Upper lobe of left lung (tissue), 4 donors: ENCODE data around the gene CFAP97D2.

Experiments
- CTCF ChIP-seq, 6 experiments: fragments of 450-650 bp in 4 of 6; fragments of 200-600 bp in 2 of 6; sonication (generic) in 2 of 6; IDR thresholded peaks; one replicate each; pipeline ENCODE4 v1.5.1; 2016 to 2019; ENCODE audit warnings: antibody characterized with exemption in 6 of 6
- POLR2AphosphoS5 ChIP-seq, 2 donors: sonication (generic); formaldehyde crosslinking; IDR thresholded peaks; one replicate each; pipeline ENCODE4 v1.5.1; 2017; ENCODE audit warnings: antibody characterized with exemption in 2 of 2

GRCh38 chr13:114161028-114161556 lies 18.0 kb upstream of the CFAP97D2 start:
- TF ChIP-seq CTCF (IDR thresholded peaks at IDR 0.05), result no peak
- TF ChIP-seq POLR2AphosphoS5 (IDR thresholded peaks at IDR 0.05), result no peak
